ENCODE measurements around the gene SLC5A8. TPM values are rescaled to one million over a fixed set of nuclear protein-coding genes. Genes with fewer than 3 reads are reported as not detected.

The SLC5A8 gene, protein sequence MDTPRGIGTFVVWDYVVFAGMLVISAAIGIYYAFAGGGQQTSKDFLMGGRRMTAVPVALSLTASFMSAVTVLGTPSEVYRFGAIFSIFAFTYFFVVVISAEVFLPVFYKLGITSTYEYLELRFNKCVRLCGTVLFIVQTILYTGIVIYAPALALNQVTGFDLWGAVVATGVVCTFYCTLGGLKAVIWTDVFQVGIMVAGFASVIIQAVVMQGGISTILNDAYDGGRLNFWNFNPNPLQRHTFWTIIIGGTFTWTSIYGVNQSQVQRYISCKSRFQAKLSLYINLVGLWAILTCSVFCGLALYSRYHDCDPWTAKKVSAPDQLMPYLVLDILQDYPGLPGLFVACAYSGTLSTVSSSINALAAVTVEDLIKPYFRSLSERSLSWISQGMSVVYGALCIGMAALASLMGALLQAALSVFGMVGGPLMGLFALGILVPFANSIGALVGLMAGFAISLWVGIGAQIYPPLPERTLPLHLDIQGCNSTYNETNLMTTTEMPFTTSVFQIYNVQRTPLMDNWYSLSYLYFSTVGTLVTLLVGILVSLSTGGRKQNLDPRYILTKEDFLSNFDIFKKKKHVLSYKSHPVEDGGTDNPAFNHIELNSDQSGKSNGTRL
- total RNA-seq, result not detected
- total RNA-seq (2013), result not detected

DNA sequence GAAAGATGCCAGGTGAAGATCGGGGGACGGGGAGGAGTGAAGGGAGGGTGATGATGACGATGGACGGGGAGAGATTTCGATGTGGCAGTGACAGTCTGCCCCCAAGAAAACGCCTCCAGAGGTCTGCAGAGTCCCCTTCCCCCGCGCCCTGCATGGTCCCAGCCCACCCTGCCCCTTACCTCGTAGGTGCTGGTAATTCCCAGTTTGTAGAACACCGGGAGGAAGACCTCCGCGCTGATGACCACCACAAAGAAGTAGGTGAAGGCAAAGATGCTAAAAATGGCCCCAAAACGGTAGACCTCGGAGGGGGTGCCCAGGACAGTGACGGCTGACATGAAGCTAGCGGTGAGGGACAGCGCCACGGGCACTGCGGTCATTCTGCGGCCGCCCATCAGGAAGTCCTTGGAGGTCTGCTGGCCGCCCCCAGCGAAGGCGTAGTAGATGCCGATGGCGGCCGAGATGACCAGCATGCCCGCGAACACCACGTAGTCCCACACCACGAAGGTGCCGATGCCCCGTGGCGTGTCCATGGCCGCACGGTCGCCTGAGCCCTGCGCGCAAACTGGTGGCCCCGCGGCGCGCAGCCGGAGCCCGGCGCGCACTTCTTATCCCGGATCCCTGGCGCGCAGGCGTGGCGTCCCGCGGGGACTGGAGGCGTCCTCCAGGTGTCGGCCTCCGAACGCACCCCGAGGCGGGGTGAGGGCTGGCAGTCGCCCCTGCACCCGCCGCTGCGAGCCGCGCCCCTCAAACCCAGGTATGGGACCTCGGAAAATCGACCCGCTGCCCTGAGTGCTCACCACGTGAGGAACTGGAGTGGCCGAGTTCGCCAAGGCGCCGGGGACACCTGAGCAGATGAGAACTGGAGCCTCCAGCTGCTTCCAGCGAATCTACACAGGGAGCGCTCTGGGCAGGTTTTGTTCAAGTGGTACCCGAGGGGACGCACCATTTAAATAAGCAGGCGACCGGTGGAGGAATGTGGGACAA, at the start of gene SLC5A8:
Gene SLC5A8 (minus strand): TSS at position 920 of the 984 bp plus-strand sequence. CDS start 390 bp downstream, at position 530.
- Histone ChIP-seq H3K4me3 (ENCODE audit: low read length) (no peak within 1 kb of the TSS), H3K9me3 (ENCODE audit: control insufficient read depth, insufficient read depth, low read length) (peaks cover 3% of the 10 kb centered on the region), H3K27ac (ENCODE audit: low read length) (no peak within 1 kb of the TSS), H3K36me3 (ENCODE audit: control insufficient read depth, insufficient read depth, low read length) (no peaks in the 10 kb centered on the region), H3K4me1 (ENCODE audit: control insufficient read depth, insufficient read depth, low read length) (no peaks in the 10 kb centered on the region), H3K27me3 (ENCODE audit: control insufficient read depth, insufficient read depth, low read length) (peaks cover 8% of the 10 kb centered on the region)
- no peak for DNase-seq
- intact Hi-C loops (cut with micrococcal nuclease), result no loop called here
- H3K9me3 Mint-ChIP-seq, result peaks cover 0 to 2% of the 10 kb centered on the region in 2 donors
- no peak for ATAC-seq
- no peak within 1 kb of the TSS for H3K4me3 Mint-ChIP-seq
- H3K4me1 Mint-ChIP-seq, result no peaks in the 10 kb centered on the region
- H3K27ac Mint-ChIP-seq, result no peak within 1 kb of the TSS
- H3K36me3 Mint-ChIP-seq, result no peaks in the 10 kb centered on the region
- TF ChIP-seq, protein P1, sequence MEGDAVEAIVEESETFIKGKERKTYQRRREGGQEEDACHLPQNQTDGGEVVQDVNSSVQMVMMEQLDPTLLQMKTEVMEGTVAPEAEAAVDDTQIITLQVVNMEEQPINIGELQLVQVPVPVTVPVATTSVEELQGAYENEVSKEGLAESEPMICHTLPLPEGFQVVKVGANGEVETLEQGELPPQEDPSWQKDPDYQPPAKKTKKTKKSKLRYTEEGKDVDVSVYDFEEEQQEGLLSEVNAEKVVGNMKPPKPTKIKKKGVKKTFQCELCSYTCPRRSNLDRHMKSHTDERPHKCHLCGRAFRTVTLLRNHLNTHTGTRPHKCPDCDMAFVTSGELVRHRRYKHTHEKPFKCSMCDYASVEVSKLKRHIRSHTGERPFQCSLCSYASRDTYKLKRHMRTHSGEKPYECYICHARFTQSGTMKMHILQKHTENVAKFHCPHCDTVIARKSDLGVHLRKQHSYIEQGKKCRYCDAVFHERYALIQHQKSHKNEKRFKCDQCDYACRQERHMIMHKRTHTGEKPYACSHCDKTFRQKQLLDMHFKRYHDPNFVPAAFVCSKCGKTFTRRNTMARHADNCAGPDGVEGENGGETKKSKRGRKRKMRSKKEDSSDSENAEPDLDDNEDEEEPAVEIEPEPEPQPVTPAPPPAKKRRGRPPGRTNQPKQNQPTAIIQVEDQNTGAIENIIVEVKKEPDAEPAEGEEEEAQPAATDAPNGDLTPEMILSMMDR (IDR thresholded peaks at IDR 0.05), result no peak
- peaks cover 13 to 17% of the 10 kb centered on the region in 2 donors for H3K27me3 Mint-ChIP-seq (ENCODE audit: low read depth in 2 of 2)
- WGBS (ENCODE audit: insufficient coverage), result 13% methylated on average over 80 of the region's 80 CpGs

DNA sequence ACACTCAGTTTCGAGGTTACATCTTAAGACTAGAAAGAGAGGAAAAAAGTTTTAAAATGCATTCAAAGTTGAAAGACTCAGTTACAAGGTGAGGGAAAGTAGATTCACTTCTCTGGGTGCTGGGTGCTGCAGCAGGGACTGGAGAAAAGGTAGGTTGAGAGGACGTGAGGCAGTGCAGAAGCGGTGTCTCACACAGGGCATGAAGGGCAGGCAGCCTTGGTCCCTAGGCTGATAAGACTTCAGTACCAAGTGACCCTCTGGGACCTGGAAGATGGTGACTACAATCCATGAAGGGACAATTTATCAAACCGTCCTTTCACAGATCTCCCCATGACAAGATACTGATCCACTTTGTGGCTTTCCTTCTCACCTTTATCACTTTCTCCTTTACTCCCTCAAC, 47.3 kb upstream of the SLC5A8 start:
- intact Hi-C loops (cut with micrococcal nuclease), result no loop called here
- Mint-ChIP-seq H3K27ac (no peak overlapping the region), H3K36me3 (no peaks in the 10 kb centered on the region), H3K4me1 (no peaks in the 10 kb centered on the region), H3K4me3 (no peak overlapping the region), H3K9me3 (peaks cover 0 to 2% of the 10 kb centered on the region in 2 donors), H3K27me3 (ENCODE audit: low read depth in 2 of 2) (peaks cover 0 to 10% of the 10 kb centered on the region in 2 donors)
- H3K27me3 ChIP-seq (ENCODE audit: control insufficient read depth, insufficient read depth, low read length), result no peaks in the 10 kb centered on the region
- H3K4me1 ChIP-seq (ENCODE audit: control insufficient read depth, insufficient read depth, low read length), result no peaks in the 10 kb centered on the region
- no peak for ATAC-seq
- H3K9me3 ChIP-seq (ENCODE audit: control insufficient read depth, insufficient read depth, low read length), result no peaks in the 10 kb centered on the region
- H3K36me3 ChIP-seq (ENCODE audit: control insufficient read depth, insufficient read depth, low read length), result no peaks in the 10 kb centered on the region
- TF ChIP-seq, protein P1 (IDR thresholded peaks at IDR 0.05), result no peak
- WGBS (ENCODE audit: insufficient coverage), result 84% methylated on average over 4 of the region's 4 CpGs
- H3K27ac ChIP-seq (ENCODE audit: low read length), result no peak overlapping the region
- H3K4me3 ChIP-seq (ENCODE audit: low read length), result no peak overlapping the region
- DNase-seq, result no peak

DNA sequence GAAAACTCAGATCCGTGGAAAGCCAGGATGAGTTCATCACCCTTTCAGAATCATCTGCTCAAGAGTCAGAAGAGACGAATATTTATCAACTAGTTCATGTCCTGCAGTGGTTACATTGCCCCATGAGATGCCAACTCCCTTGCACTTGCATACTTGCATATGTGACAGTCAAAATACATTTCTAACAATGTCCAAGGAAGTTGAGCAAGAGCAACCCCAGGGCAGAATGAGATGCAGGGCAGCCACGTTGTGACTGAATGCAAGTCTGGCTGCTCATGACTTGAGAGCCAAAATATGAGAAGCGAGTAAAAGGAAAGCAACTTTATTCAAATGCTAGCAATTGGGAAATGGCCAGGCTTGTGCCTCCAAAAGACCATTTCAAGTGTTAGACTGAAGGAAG, 46.2 kb upstream of the SLC5A8 start:
- TF ChIP-seq, protein P1 (IDR thresholded peaks at IDR 0.05), result no peak
- H3K4me3 Mint-ChIP-seq, result no peak overlapping the region
- Histone ChIP-seq H3K36me3 (ENCODE audit: control insufficient read depth, insufficient read depth, low read length) (no peaks in the 10 kb centered on the region), H3K27ac (ENCODE audit: low read length) (no peak overlapping the region), H3K9me3 (ENCODE audit: control insufficient read depth, insufficient read depth, low read length) (no peaks in the 10 kb centered on the region), H3K4me3 (ENCODE audit: low read length) (no peak overlapping the region), H3K27me3 (ENCODE audit: control insufficient read depth, insufficient read depth, low read length) (no peaks in the 10 kb centered on the region), H3K4me1 (ENCODE audit: control insufficient read depth, insufficient read depth, low read length) (no peaks in the 10 kb centered on the region)
- H3K4me1 Mint-ChIP-seq, result no peaks in the 10 kb centered on the region
- no peak for ATAC-seq
- intact Hi-C loops (cut with micrococcal nuclease), result no loop called here
- peaks cover 0 to 2% of the 10 kb centered on the region in 2 donors for H3K9me3 Mint-ChIP-seq
- no peak overlapping the region for H3K27ac Mint-ChIP-seq
- DNase-seq, result no peak
- no peaks in the 10 kb centered on the region for H3K36me3 Mint-ChIP-seq
- peaks cover 0 to 10% of the 10 kb centered on the region in 2 donors for H3K27me3 Mint-ChIP-seq (ENCODE audit: low read depth in 2 of 2)
- WGBS (ENCODE audit: insufficient coverage), result 72% methylated on average over 4 of the region's 4 CpGs
